Measurements from ENCODE around the gene SYNC. TPM values are rescaled to one million over a fixed set of nuclear protein-coding genes. Genes with fewer than 3 reads are reported as not detected.
A peak's percentile ranks its signal among the peaks of the same experiment; 100 is the strongest.

The SYNC gene
- total and polyA plus RNA-seq, 9 of the 15 experiments (the other 6 are each of a cell fraction or from before 2014, with no cell fraction given), result 0.49 to 1.1 (median 0.87) TPM

- TF ChIP-seq, protein P1, sequence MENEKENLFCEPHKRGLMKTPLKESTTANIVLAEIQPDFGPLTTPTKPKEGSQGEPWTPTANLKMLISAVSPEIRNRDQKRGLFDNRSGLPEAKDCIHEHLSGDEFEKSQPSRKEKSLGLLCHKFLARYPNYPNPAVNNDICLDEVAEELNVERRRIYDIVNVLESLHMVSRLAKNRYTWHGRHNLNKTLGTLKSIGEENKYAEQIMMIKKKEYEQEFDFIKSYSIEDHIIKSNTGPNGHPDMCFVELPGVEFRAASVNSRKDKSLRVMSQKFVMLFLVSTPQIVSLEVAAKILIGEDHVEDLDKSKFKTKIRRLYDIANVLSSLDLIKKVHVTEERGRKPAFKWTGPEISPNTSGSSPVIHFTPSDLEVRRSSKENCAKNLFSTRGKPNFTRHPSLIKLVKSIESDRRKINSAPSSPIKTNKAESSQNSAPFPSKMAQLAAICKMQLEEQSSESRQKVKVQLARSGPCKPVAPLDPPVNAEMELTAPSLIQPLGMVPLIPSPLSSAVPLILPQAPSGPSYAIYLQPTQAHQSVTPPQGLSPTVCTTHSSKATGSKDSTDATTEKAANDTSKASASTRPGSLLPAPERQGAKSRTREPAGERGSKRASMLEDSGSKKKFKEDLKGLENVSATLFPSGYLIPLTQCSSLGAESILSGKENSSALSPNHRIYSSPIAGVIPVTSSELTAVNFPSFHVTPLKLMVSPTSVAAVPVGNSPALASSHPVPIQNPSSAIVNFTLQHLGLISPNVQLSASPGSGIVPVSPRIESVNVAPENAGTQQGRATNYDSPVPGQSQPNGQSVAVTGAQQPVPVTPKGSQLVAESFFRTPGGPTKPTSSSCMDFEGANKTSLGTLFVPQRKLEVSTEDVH (IDR thresholded peaks at IDR 0.05; ENCODE audit: low read depth, partially characterized antibody), result peak; percentile 53
- TF ChIP-seq, protein P2, sequence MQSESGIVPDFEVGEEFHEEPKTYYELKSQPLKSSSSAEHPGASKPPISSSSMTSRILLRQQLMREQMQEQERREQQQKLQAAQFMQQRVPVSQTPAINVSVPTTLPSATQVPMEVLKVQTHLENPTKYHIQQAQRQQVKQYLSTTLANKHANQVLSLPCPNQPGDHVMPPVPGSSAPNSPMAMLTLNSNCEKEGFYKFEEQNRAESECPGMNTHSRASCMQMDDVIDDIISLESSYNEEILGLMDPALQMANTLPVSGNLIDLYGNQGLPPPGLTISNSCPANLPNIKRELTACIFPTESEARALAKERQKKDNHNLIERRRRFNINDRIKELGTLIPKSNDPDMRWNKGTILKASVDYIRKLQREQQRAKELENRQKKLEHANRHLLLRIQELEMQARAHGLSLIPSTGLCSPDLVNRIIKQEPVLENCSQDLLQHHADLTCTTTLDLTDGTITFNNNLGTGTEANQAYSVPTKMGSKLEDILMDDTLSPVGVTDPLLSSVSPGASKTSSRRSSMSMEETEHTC (IDR thresholded peaks at IDR 0.05), result no peak
- peak; percentile 83 for TF ChIP-seq SMAD4 (CRISPR knock-in tag; conservative IDR thresholded peaks at IDR 0.05)
- no peak for TF ChIP-seq HDAC8 (tag; IDR thresholded peaks at IDR 0.05)
- TF ChIP-seq BRD4 (IDR thresholded peaks at IDR 0.05), result no peak
- peak; percentile 60; the same call in 1 of the 2 replicates for TF ChIP-seq GABPB1 (CRISPR knock-in tag; IDR thresholded peaks at IDR 0.05)
- no peak for TF ChIP-seq LCOR (CRISPR knock-in tag; IDR thresholded peaks at IDR 0.05)
- 0 out of 2 replicates have a peak, but pooled peaks have one; percentile 26 for TF ChIP-seq SMARCA4 (IDR thresholded peaks at IDR 0.05)
- no peak for TF ChIP-seq ATF1 (CRISPR knock-in tag; IDR thresholded peaks at IDR 0.05)
- TF ChIP-seq ATF1 (tag; IDR thresholded peaks at IDR 0.05), result no peak
- TF ChIP-seq CREB1 (IDR thresholded peaks at IDR 0.05), result no peak
- 0 out of 2 replicates have a peak, but pooled peaks have one; percentile 36 for TF ChIP-seq CREB1 (CRISPR knock-in tag; IDR thresholded peaks at IDR 0.05)
- TF ChIP-seq ZNF280B (CRISPR knock-in tag; IDR thresholded peaks at IDR 0.05), result no peak
- no peak for TF ChIP-seq ZFP91 (CRISPR knock-in tag; IDR thresholded peaks at IDR 0.05)
- TF ChIP-seq KAT7 (CRISPR knock-in tag; IDR thresholded peaks at IDR 0.05; ENCODE audit: borderline replicate concordance), result 0 out of 2 replicates have a peak, but pooled peaks have one; percentile 38
- no peak for TF ChIP-seq PTRF (tag; IDR thresholded peaks at IDR 0.05)
- 0 out of 2 replicates have a peak, but pooled peaks have one; percentile 17 for TF ChIP-seq CC2D1A (IDR thresholded peaks at IDR 0.05)
- peak in 1 of 2 experiments; percentile 55 for TF ChIP-seq E2F6 (IDR thresholded peaks at IDR 0.05; ENCODE audit: borderline replicate concordance in 1 of 2, extremely low read depth in 1 of 2, insufficient read depth in 1 of 2, insufficient read length in 1 of 2, low read depth in 1 of 2, low read length in 1 of 2, poor library complexity in 1 of 2, severe bottlenecking in 1 of 2)
Measured at GRCh38 chr1:32741413-32742198, 39.0 kb upstream of the SYNC start (continued).

Measured in K562 (cell line).